NCI-H1436 (cell line): Measurements from ENCODE around the gene NUP153.
"Not testable (repeated sequence)": the region's sequence is repeated elsewhere in the genome, so short reads cannot be mapped to it uniquely, and the experiment has no call there.

Experiments used
- DNase-seq: peaks from one replicate; lab custom pipeline; 2025; lab: John Stamatoyannopoulos, UW

Gene NUP153

GRCh38 chr6:17601386-17601703 is 105.4 kb downstream of the NUP153 start:
- no peak for DNase-seq

- no peak for DNase-seq
Observed at GRCh38 chr6:17600527-17601385, 106.0 kb downstream of the NUP153 start.

- peak; percentile 95 for DNase-seq
Observed at GRCh38 chr6:17599877-17600526, 106.7 kb downstream of the NUP153 start, which contains the start of gene FAM8A1. FAM8A1 (plus strand) TSS chr6:17600302; CDS start chr6:17600410, 108 bp downstream.

- DNase-seq = no peak
Observed at GRCh38 chr6:17596085-17596484, 110.6 kb downstream of the NUP153 start.

- DNase-seq = no peak
Observed at GRCh38 chr6:17593246-17593645, 113.5 kb downstream of the NUP153 start.

- DNase-seq = no peak
Observed at GRCh38 chr6:17591287-17591686, 115.4 kb downstream of the NUP153 start.

- DNase-seq = no peak
Observed at GRCh38 chr6:17589406-17590096, 117.2 kb downstream of the NUP153 start.

GRCh38 chr6:17588011-17588410 is 118.7 kb downstream of the NUP153 start:
- DNase-seq = no peak

- DNase-seq = not testable (repeated sequence)
Observed at GRCh38 chr6:17586623-17587022, 120.1 kb downstream of the NUP153 start.

GRCh38 chr6:17585766-17586490 is 120.8 kb downstream of the NUP153 start:
- peak; percentile 19 for DNase-seq

GRCh38 chr6:17584241-17584803 is 122.4 kb downstream of the NUP153 start:
- DNase-seq = peak; percentile 62

GRCh38 chr6:17583811-17584210 is 122.9 kb downstream of the NUP153 start:
- no peak for DNase-seq

- not testable (repeated sequence) for DNase-seq
Observed at GRCh38 chr6:17581282-17581681, 125.4 kb downstream of the NUP153 start.

GRCh38 chr6:17580518-17581048 is 126.1 kb downstream of the NUP153 start:
- DNase-seq = no peak

GRCh38 chr6:17577059-17577458 is 129.7 kb downstream of the NUP153 start:
- no peak for DNase-seq

- no peak for DNase-seq
Observed at GRCh38 chr6:17574866-17575560, 131.7 kb downstream of the NUP153 start.

GRCh38 chr6:17565399-17565798 is 141.3 kb downstream of the NUP153 start:
- no peak for DNase-seq
